ENCODE measurements around the gene SCO2.

The SCO2 gene

GRCh38 chr22:50503475-50504145, 21.8 kb downstream of the SCO2 start:
- DNase-seq: no peak

GRCh38 chr22:50502628-50503474, 22.5 kb downstream of the SCO2 start:
- DNase-seq: no peak

GRCh38 chr22:50502096-50502495, 23.3 kb downstream of the SCO2 start:
- DNase-seq: no peak

GRCh38 chr22:50500452-50500851, 24.9 kb downstream of the SCO2 start:
- no peak for DNase-seq

- DNase-seq: peak in 33 of 56 donors; percentile 3 to 71 (median 30)
Measured at GRCh38 chr22:50498322-50498890, 27.0 kb downstream of the SCO2 start.

GRCh38 chr22:50497093-50497492, 28.3 kb downstream of the SCO2 start:
- no peak for DNase-seq

- DNase-seq: no peak
Measured at GRCh38 chr22:50490531-50491308, 34.7 kb downstream of the SCO2 start.

GRCh38 chr22:50489363-50490243, 35.8 kb downstream of the SCO2 start:
- DNase-seq: no peak

GRCh38 chr22:50488886-50489285, 36.5 kb downstream of the SCO2 start:
- no peak for DNase-seq

GRCh38 chr22:50488006-50488677, 37.3 kb downstream of the SCO2 start:
- DNase-seq: no peak

GRCh38 chr22:50487290-50488005, 38.0 kb downstream of the SCO2 start:
- DNase-seq: no peak

- no peak for DNase-seq
Measured at GRCh38 chr22:50486561-50487289, 38.7 kb downstream of the SCO2 start, which contains the start of gene MIOX. Gene MIOX, plus strand, starts transcription at chr22:50486859. Its CDS starts 39 bp downstream, at chr22:50486898.

GRCh38 chr22:50485221-50486131, 39.9 kb downstream of the SCO2 start:
- DNase-seq: no peak

GRCh38 chr22:50483977-50484853, 41.2 kb downstream of the SCO2 start:
- no peak for DNase-seq

- DNase-seq: no peak
Measured at GRCh38 chr22:50483556-50483955, 41.8 kb downstream of the SCO2 start.

- DNase-seq: no peak
Measured at GRCh38 chr22:50483106-50483505, 42.3 kb downstream of the SCO2 start.
